Endothelial cell of umbilical vein (primary cell): ENCODE results near the gene GIPC3. TPM values are rescaled to one million over a fixed set of nuclear protein-coding genes. Genes with fewer than 3 reads are reported as not detected.

Experiments
- BruUV-seq: library from RNA; stranded (reverse); fragments of 400-500 nt; replicated peaks from 2 replicates; lab custom pipeline; 2021; lab: Mats Ljungman, UMichigan
- CTCF ChIA-PET: fragments of 300-600, 350-600 bp; sonication (Branson Sonifier 250); formaldehyde crosslinking; loops from one replicate; lab custom pipeline; 2021; ENCODE audit warnings: antibody characterized with exemption, inconsistent platforms; lab: Charles Lee
- POLR2A ChIA-PET: fragments of 300-600, 350-600 bp; sonication (Branson Sonifier 250); formaldehyde crosslinking; loops from one replicate; lab custom pipeline; 2021; ENCODE audit warnings: antibody characterized with exemption, inconsistent platforms; lab: Charles Lee
- DNase-seq: peaks from one replicate; pipeline ENCODE4 v3.0.0-alpha.2; 2011; ENCODE audit warnings: low read depth, low spot score
- FAIRE-seq: peaks from 2 replicates; lab custom pipeline; 2011; peaks lifted over from hg19 to GRCh38; lab: Jason Lieb, UNC
- H2AFZ ChIP-seq: 2 replicates; pipeline ENCODE4 v1.6.0; 2012; ENCODE audit warnings: low read depth, low read length, control low read depth, inconsistent platforms
- H3K27ac ChIP-seq: 2 replicates; pipeline ENCODE4 v1.5.1; 2011; ENCODE audit warnings: low read depth, mild to moderate bottlenecking, control low read depth, low read length, moderate library complexity; ENCODE audit not compliant: insufficient read depth
- H3K27me3 ChIP-seq, 2 experiments: 2 replicates each; pipeline versions ENCODE4 v1.6.0 to v1.6.1; 2011; ENCODE audit warnings: low read length in 2 of 2, mixed read lengths in 1 of 2; ENCODE audit not compliant: control insufficient read depth in 2 of 2, insufficient read depth in 2 of 2
- H3K36me3 ChIP-seq, 2 experiments: 2 replicates in 1 of 2; 3 replicates in 1 of 2; pipeline ENCODE4 v1.5.1; 2011; ENCODE audit warnings: low read length in 2 of 2, mild to moderate bottlenecking in 1 of 2, moderate library complexity in 1 of 2; ENCODE audit not compliant: control insufficient read depth in 2 of 2, insufficient read depth in 2 of 2; ENCODE audit errors: extremely low read depth in 1 of 2
- H3K4me1 ChIP-seq: 3 replicates; pipeline ENCODE4 v1.5.1; 2011; ENCODE audit warnings: mild to moderate bottlenecking, low read length; ENCODE audit not compliant: control insufficient read depth, insufficient read depth; ENCODE audit errors: extremely low read depth
- H3K4me2 ChIP-seq: 2 replicates; pipeline ENCODE4 v1.6.1; 2011; ENCODE audit warnings: low read length, control low read depth, mixed read lengths; ENCODE audit not compliant: insufficient read depth
- H3K4me3 ChIP-seq, 3 experiments: fragments of 200-600 bp in 1 of 3; sonication (generic), shearing (Covaris generic) in 1 of 3; replicated peaks in 1 of 3; 2 replicates each; pipeline ENCODE4 v1.5.1; 2011 to 2016; ENCODE audit warnings: control low read depth in 3 of 3, low read length in 3 of 3, mild to moderate bottlenecking in 2 of 3, inconsistent platforms in 1 of 3, low read depth in 1 of 3, moderate library complexity in 1 of 3; ENCODE audit not compliant: insufficient read depth in 1 of 3
- H3K79me2 ChIP-seq: 2 replicates; pipeline ENCODE4 v1.6.0; 2012; ENCODE audit warnings: low read length, inconsistent platforms; ENCODE audit not compliant: control insufficient read depth, insufficient read depth
- H3K9ac ChIP-seq: replicated peaks from 2 replicates; pipeline ENCODE3; 2011; ENCODE audit warnings: low read length, control low read depth; ENCODE audit not compliant: insufficient read depth; ENCODE audit errors: extremely low read depth
- H3K9me1 ChIP-seq: replicated peaks from 3 replicates; pipeline ENCODE4 v1.6.0; 2011; ENCODE audit warnings: mild to moderate bottlenecking, low read length; ENCODE audit not compliant: control insufficient read depth, insufficient read depth; ENCODE audit errors: extremely low read depth
- H3K9me3 ChIP-seq: replicated peaks from 2 replicates; pipeline ENCODE4 v1.5.1; 2012; ENCODE audit warnings: low read length, inconsistent platforms; ENCODE audit not compliant: control insufficient read depth, insufficient read depth
- H4K20me1 ChIP-seq: replicated peaks from 2 replicates; pipeline ENCODE3; 2011; ENCODE audit warnings: mild to moderate bottlenecking, low read length; ENCODE audit not compliant: control insufficient read depth, insufficient read depth; ENCODE audit errors: extremely low read depth
- CTCF ChIP-seq, 2 donors: IDR thresholded peaks; 1 replicate in 1 of 2; 2 replicates in 1 of 2; pipeline ENCODE4 v1.5.1; 2011; ENCODE audit warnings: low read length in 2 of 2, mild to moderate bottlenecking in 2 of 2, moderate library complexity in 2 of 2, control low read depth in 1 of 2, inconsistent platforms in 1 of 2, low read depth in 1 of 2; ENCODE audit not compliant: insufficient read depth in 1 of 2; ENCODE audit errors: extremely low read depth in 1 of 2
- EZH2 ChIP-seq: IDR thresholded peaks from 2 replicates; pipeline ENCODE4 v1.6.1; 2012; ENCODE audit warnings: borderline replicate concordance, low read depth, mild to moderate bottlenecking, moderate library complexity, low read length, inconsistent platforms; ENCODE audit not compliant: severe bottlenecking
- FOS ChIP-seq: IDR thresholded peaks from 2 replicates; pipeline ENCODE4 v1.6.1; 2011; ENCODE audit warnings: mild to moderate bottlenecking, low read length, moderate library complexity, borderline replicate concordance; ENCODE audit not compliant: insufficient read depth
- GATA2 ChIP-seq: IDR thresholded peaks from 2 replicates; pipeline ENCODE4 v1.7.0; 2011; ENCODE audit warnings: low read depth, mild to moderate bottlenecking, moderate library complexity, mixed read lengths, low read length; ENCODE audit not compliant: insufficient read length, insufficient read depth
- MYC ChIP-seq: IDR thresholded peaks from one replicate; pipeline ENCODE4 v1.6.1; 2011; ENCODE audit warnings: mild to moderate bottlenecking, low read depth, low read length
- POLR2A ChIP-seq: IDR thresholded peaks from 2 replicates; pipeline ENCODE4 v1.6.1; 2012; ENCODE audit warnings: low read depth, mild to moderate bottlenecking, control low read depth, low read length
- POLR2AphosphoS5 ChIP-seq: IDR thresholded peaks from 2 replicates; pipeline ENCODE4 v1.6.1; 2012; ENCODE audit warnings: low read depth, mild to moderate bottlenecking, control low read depth, low read length, moderate library complexity; ENCODE audit not compliant: insufficient read depth
- dilution Hi-C: fragments of 300-500 bp; cut with MboI; formaldehyde crosslinking; loops from one replicate; pipeline ENCODE4 v1.15.0; 2019; ENCODE audit warnings: low sequenced_read_pairs; ENCODE audit not compliant: extremely low pct_ligation_motif_present
- intact Hi-C: fragments of 100-400 bp; cut with micrococcal nuclease; formaldehyde crosslinking; loops from one replicate; pipeline ENCODE4 v1.10.0; 2022
- polyA plus RNA-seq, 4 experiments: library from polyadenylated mRNA; depleted of rRNA in 3 of 4; stranded (reverse) in 3 of 4; unstranded in 1 of 4; fragments of >200 nt; gene quantifications; 2 replicates each; pipeline versions ENCODE4 v1.2.1 to v1.2.3, GENCODE V29; 2011 to 2012; ENCODE audit warnings: missing spikeins in 1 of 4
- total RNA-seq: library from RNA; stranded (reverse); gene quantifications from 2 replicates; pipeline ENCODE4 v1.2.3, GENCODE V29; 2021
- TF ChIP-seq, protein P1 (sequence below): IDR thresholded peaks from 2 replicates; pipeline ENCODE4 v1.6.1; 2011; ENCODE audit not compliant: insufficient read depth, insufficient read length

GIPC3 gene
- total and polyA plus RNA-seq, 2 donors (not counting 3 experiments of a cell fraction or from before 2014, with no cell fraction given) = 2.2 to 6.6 TPM

GRCh38 chr19:3615524-3616135 lies 30.4 kb downstream of the GIPC3 start:
- H3K4me2 ChIP-seq = no peak overlapping the region
- no peak overlapping the region for H3K27ac ChIP-seq
- FAIRE-seq (no peak), DNase-seq (no peak)
- ChIA-PET POLR2A (no interaction called here), CTCF (interaction anchor here (1.0 to 1.8 kb wide), 4 partner anchors 30 to 311 kb away, joined by 3 to 8 read pairs (median 4); partner anchors contain the start of gene GIPC3)
- H3K4me1 ChIP-seq = no peaks in the 10 kb centered on the region
- H2AFZ ChIP-seq = no peak overlapping the region
- H3K4me3 ChIP-seq = no peak overlapping the region
- H3K36me3 ChIP-seq = peaks cover 0 to 22% of the 10 kb centered on the region in 2 experiments
- H3K9me3 ChIP-seq = no peaks in the 10 kb centered on the region
- H3K27me3 ChIP-seq = no peaks in the 10 kb centered on the region
- H3K9me1 ChIP-seq = no peaks in the 10 kb centered on the region
- no peak for TF ChIP-seq GATA2
- no peak for TF ChIP-seq POLR2A
- TF ChIP-seq MYC = no peak
- TF ChIP-seq FOS = no peak
- no peak for TF ChIP-seq EZH2
- TF ChIP-seq, protein P1, sequence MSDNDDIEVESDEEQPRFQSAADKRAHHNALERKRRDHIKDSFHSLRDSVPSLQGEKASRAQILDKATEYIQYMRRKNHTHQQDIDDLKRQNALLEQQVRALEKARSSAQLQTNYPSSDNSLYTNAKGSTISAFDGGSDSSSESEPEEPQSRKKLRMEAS = no peak
- TF ChIP-seq POLR2AphosphoS5 = no peak
- TF ChIP-seq CTCF (IDR thresholded peaks at IDR 0.05; ENCODE audit: extremely low read depth in 1 of 2, insufficient read depth in 1 of 2, low read depth in 1 of 2, low read length in 2 of 2) = no peak
- intact Hi-C loops = no loop called here
- no TSS peak for BruUV-seq
- no peak overlapping the region for H3K9ac ChIP-seq
- dilution Hi-C loops = no loop called here
- no peaks in the 10 kb centered on the region for H4K20me1 ChIP-seq
- H3K79me2 ChIP-seq = no peaks in the 10 kb centered on the region
